Colonic mucosa (tissue), 4 donors: ENCODE measurements around the gene MAEL. TPM values are rescaled to one million over a fixed set of nuclear protein-coding genes. Genes with fewer than 3 reads are reported as not detected.

Source experiments
- DNase-seq: peaks from one replicate; pipeline ENCODE4 v3.0.0-alpha.2; 2020
- H3K27ac ChIP-seq: fragments of 200-600 bp; one replicate; pipeline ENCODE4 v1.8.0; 2021
- H3K27me3 ChIP-seq: fragments of 200-600 bp; one replicate; pipeline ENCODE4 v1.8.0; 2021
- H3K36me3 ChIP-seq: fragments of 200-600 bp; one replicate; pipeline ENCODE4 v1.8.0; 2021
- H3K4me1 ChIP-seq: fragments of 200-600 bp; one replicate; pipeline ENCODE4 v1.8.0; 2021; ENCODE audit warnings: mild to moderate bottlenecking
- H3K4me3 ChIP-seq: fragments of 200-600 bp; one replicate; pipeline ENCODE4 v1.8.0; 2021
- H3K9ac ChIP-seq, 2 donors: one replicate each; pipeline ENCODE4 v1.7.0; 2013; ENCODE audit warnings: control low read depth in 2 of 2, low read depth in 2 of 2, low read length in 2 of 2
- H3K9me3 ChIP-seq: fragments of 200-600 bp; one replicate; pipeline ENCODE4 v1.8.0; 2021
- CTCF ChIP-seq: fragments of 200-600 bp; IDR thresholded peaks from one replicate; pipeline ENCODE4 v1.8.0; 2022; ENCODE audit warnings: antibody characterized with exemption, mild to moderate bottlenecking
- intact Hi-C: fragments of 100-400 bp; cut with DNase I; formaldehyde crosslinking; loops from one replicate; pipeline ENCODE4 v1.14.1; 2022
- total RNA-seq, 2 donors: library from RNA; stranded (reverse); fragmentation: NEBNext Ultra II Directional in 1 of 2; extraction: Animal tissue kit (Norgen Biotek cat#: 25700) in 1 of 2; gene quantifications; one replicate each; pipeline ENCODE4 v1.2.1, GENCODE V29; 2021
- donor health status: healthy.
- donor health status: DM: no; HTN: no; CAD: no.
- donor health status: DM: no; HTN: no; CAD: no.

The MAEL gene
- total RNA-seq, 2 donors from 2014 or later, result not detected

GRCh38 chr1:167061073-167061464 is 72.0 kb downstream of the MAEL start:
- intact Hi-C loops, result no loop called here
- DNase-seq, result no peak
- no peaks in the 10 kb centered on the region for H3K36me3 ChIP-seq
- no peaks in the 10 kb centered on the region for H3K27me3 ChIP-seq
- no peak overlapping the region for H3K27ac ChIP-seq
- H3K9me3 ChIP-seq, result no peaks in the 10 kb centered on the region
- H3K9ac ChIP-seq, result no peak overlapping the region
- no peak for TF ChIP-seq CTCF
- H3K4me1 ChIP-seq, result peaks cover 4% of the 10 kb centered on the region
- H3K4me3 ChIP-seq, result no peak overlapping the region

- H3K36me3 ChIP-seq, result no peaks in the 10 kb centered on the region
- H3K27me3 ChIP-seq, result no peaks in the 10 kb centered on the region
- no peaks in the 10 kb centered on the region for H3K9me3 ChIP-seq
- no peak for DNase-seq
- intact Hi-C loops, result loop anchor here (5.0 kb wide), 3 partner anchors 53 to 468 kb away; no protein-coding TSS in a partner anchor
- H3K4me3 ChIP-seq, result no peak overlapping the region
- H3K27ac ChIP-seq, result no peak overlapping the region
- no peak for TF ChIP-seq CTCF
- H3K4me1 ChIP-seq, result peaks cover 8% of the 10 kb centered on the region
- H3K9ac ChIP-seq, result peak overlapping the region in 1 of 2 donors; percentile 1
These were observed 75.5 kb downstream of the MAEL start for GRCh38 chr1:167064621-167065020.

- Histone ChIP-seq H3K27ac (peak overlapping the region; percentile 66), H3K4me1 (peaks cover 8% of the 10 kb centered on the region), H3K27me3 (no peaks in the 10 kb centered on the region), H3K9me3 (no peaks in the 10 kb centered on the region), H3K9ac (peak overlapping the region in 1 of 2 donors; percentile 1), H3K4me3 (no peak overlapping the region), H3K36me3 (no peaks in the 10 kb centered on the region)
- TF ChIP-seq CTCF, result no peak
- peak; percentile 89 for DNase-seq
- intact Hi-C loops, result loop anchor here (5.0 kb wide), 3 partner anchors 52 to 467 kb away; no protein-coding TSS in a partner anchor
These were observed 76.4 kb downstream of the MAEL start for GRCh38 chr1:167065471-167065870.

DNA sequence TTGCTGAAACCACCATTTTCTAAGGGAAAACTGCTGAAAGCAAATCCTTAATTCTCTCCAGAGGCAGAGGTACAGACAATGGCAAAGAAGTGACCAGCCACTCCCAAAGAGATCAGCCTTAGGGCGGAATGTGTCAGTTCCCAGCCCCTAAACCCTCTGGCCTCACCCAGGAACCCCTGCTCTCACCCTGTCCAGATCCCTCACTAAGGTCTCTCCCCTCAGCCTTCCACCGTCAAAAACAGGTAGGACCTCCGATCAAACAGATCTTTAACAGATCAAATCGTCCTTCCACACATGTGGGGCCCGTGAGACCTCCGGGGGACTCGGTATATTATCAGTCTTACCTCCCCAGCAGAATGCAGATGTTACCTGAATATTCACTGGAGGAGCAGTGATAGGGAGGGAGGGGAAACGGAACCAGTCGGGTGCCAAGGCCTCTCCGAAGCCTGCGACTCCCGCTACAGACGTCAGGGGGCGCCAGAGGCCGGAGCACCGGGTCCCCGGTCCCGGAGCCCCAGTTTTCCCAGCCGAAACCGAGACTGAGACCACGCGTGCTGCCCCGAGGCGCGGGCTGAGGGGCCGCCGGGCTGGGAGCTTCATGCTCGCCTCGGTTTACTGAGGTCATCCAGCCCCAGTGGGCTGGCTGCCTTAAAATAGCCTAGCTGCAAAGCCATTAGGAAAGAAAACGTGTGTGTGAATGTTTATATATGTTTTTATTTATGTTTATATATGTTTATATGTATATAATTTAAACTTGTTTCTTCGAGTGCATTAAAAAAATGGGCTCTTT is 77.4 kb downstream of the MAEL start:
- H3K27ac ChIP-seq, result peak overlapping the region; percentile 66
- H3K36me3 ChIP-seq, result no peaks in the 10 kb centered on the region
- peak overlapping the region in 1 of 2 donors; percentile 30 for H3K9ac ChIP-seq
- intact Hi-C loops, result loop anchor here (5.0 kb wide), 3 partner anchors 51 to 466 kb away; no protein-coding TSS in a partner anchor
- H3K4me3 ChIP-seq, result no peak overlapping the region
- H3K4me1 ChIP-seq, result peaks cover 8% of the 10 kb centered on the region
- peak; percentile 98 for TF ChIP-seq CTCF
- no peaks in the 10 kb centered on the region for H3K9me3 ChIP-seq
- H3K27me3 ChIP-seq, result no peaks in the 10 kb centered on the region
- DNase-seq, result peak; percentile 86

DNA sequence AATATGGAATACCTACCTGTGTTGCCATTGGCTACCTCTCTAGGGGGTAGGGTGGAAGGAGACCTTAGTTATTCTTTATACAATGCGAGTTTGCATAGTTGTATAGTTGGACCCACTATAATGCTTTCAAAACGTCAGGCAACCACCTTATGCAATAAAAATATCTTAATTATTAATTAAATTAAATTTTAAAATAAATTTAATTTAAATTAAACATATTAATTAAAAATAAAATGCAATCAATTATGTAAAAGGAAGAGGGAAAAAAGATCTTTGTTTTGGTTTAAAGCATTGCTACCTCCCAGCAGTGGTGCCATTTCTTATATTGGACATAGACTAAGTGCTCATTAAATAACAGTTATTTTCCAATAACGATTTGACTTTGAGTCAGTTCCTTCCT is 78.8 kb downstream of the MAEL start:
- H3K9me3 ChIP-seq, result no peaks in the 10 kb centered on the region
- intact Hi-C loops, result loop anchor here (5.0 kb wide), 3 partner anchors 49 to 464 kb away; no protein-coding TSS in a partner anchor
- no peak for TF ChIP-seq CTCF

More for the DNA sequence above, 78.8 kb downstream of the MAEL start:
- no peak overlapping the region for H3K27ac ChIP-seq
- peaks cover 8% of the 10 kb centered on the region for H3K4me1 ChIP-seq
- H3K9ac ChIP-seq, result no peak overlapping the region
- no peaks in the 10 kb centered on the region for H3K36me3 ChIP-seq
- H3K4me3 ChIP-seq, result no peak overlapping the region
- no peaks in the 10 kb centered on the region for H3K27me3 ChIP-seq
- no peak for DNase-seq
